Measurements from ENCODE around the gene TBXA2R.

The TBXA2R gene
- long read RNA-seq, partial matches to known transcripts: 287 of 293 reads
- long read RNA-seq, other reads (novel, unspliced or antisense): 6 of 293 reads

- Histone ChIP-seq H3K27me3 (ENCODE audit: insufficient read depth, poor library complexity, severe bottlenecking) (peaks cover 11% of the 10 kb centered on the region), H3K4me3 (replicated peaks; ENCODE audit: insufficient read depth, low read length) (no peak within 1 kb of the TSS), H3K27ac (replicated peaks) (no peak within 1 kb of the TSS)
- no peak for DNase-seq (ENCODE audit: low read depth in 1 of 2, low spot score in 1 of 2)
- TF ChIP-seq POLR2AphosphoS5 (IDR thresholded peaks at IDR 0.05; ENCODE audit: low read depth) (no peak), REST (IDR thresholded peaks at IDR 0.05; ENCODE audit: insufficient replicate concordance, low read depth) (no peak), GABPA (IDR thresholded peaks at IDR 0.05; ENCODE audit: low read depth) (no peak), CTCF (IDR thresholded peaks at IDR 0.05; ENCODE audit: insufficient read depth, low read length) (no peak), SPI1 (IDR thresholded peaks at IDR 0.05; ENCODE audit: borderline replicate concordance, low read depth) (no peak)
These were observed at the start of gene TBXA2R for GRCh38 chr19:3606690-3607289. Gene TBXA2R (minus strand): TSS chr19:3606875. CDS start chr19:3600634, 6,241 bp downstream.

- no peak for DNase-seq (ENCODE audit: low read depth in 1 of 2, low spot score in 1 of 2)
- TF ChIP-seq REST (IDR thresholded peaks at IDR 0.05; ENCODE audit: insufficient replicate concordance, low read depth) (no peak), CTCF (IDR thresholded peaks at IDR 0.05; ENCODE audit: insufficient read depth, low read length) (no peak), GABPA (IDR thresholded peaks at IDR 0.05; ENCODE audit: low read depth) (no peak), POLR2AphosphoS5 (IDR thresholded peaks at IDR 0.05; ENCODE audit: low read depth) (no peak), SPI1 (IDR thresholded peaks at IDR 0.05; ENCODE audit: borderline replicate concordance, low read depth) (no peak)
- no peak overlapping the region for H3K27ac ChIP-seq (replicated peaks)
- no peaks in the 10 kb centered on the region for H3K27me3 ChIP-seq (ENCODE audit: insufficient read depth, poor library complexity, severe bottlenecking)
- no peak overlapping the region for H3K4me3 ChIP-seq (replicated peaks; ENCODE audit: insufficient read depth, low read length)
These were observed 49.5 kb upstream of the TBXA2R start for GRCh38 chr19:3656073-3656746.

GRCh38 chr19:3655402-3656072 lies 48.9 kb upstream of the TBXA2R start:
- Histone ChIP-seq H3K27ac (replicated peaks) (no peak overlapping the region), H3K4me3 (replicated peaks; ENCODE audit: insufficient read depth, low read length) (no peak overlapping the region), H3K27me3 (ENCODE audit: insufficient read depth, poor library complexity, severe bottlenecking) (no peaks in the 10 kb centered on the region)
- no peak for TF ChIP-seq POLR2AphosphoS5 (IDR thresholded peaks at IDR 0.05; ENCODE audit: low read depth)
- no peak for TF ChIP-seq CTCF (IDR thresholded peaks at IDR 0.05; ENCODE audit: insufficient read depth, low read length)
- TF ChIP-seq REST (IDR thresholded peaks at IDR 0.05; ENCODE audit: insufficient replicate concordance, low read depth): no peak
- TF ChIP-seq SPI1 (IDR thresholded peaks at IDR 0.05; ENCODE audit: borderline replicate concordance, low read depth): no peak
- TF ChIP-seq GABPA (IDR thresholded peaks at IDR 0.05; ENCODE audit: low read depth): no peak
- DNase-seq (ENCODE audit: low read depth in 1 of 2, low spot score in 1 of 2): no peak
